HepG2 (cell line): ENCODE data around the gene KSR1. TPM values are rescaled to one million over a fixed set of nuclear protein-coding genes. Genes with fewer than 3 reads are reported as not detected.

ENCODE experiments used
- AKAP8 ChIP-seq: sonication (generic); formaldehyde crosslinking; IDR thresholded peaks from 2 replicates; pipeline ENCODE4 v1.5.1; 2020; ENCODE audit warnings: mild to moderate bottlenecking, missing genetic modification reagents
- ARHGAP35 ChIP-seq: sonication (generic); formaldehyde crosslinking; IDR thresholded peaks from 2 replicates; pipeline ENCODE4 v1.9.0; 2022; ENCODE audit warnings: mild to moderate bottlenecking, inconsistent platforms, moderate library complexity, missing genetic modification reagents, borderline replicate concordance
- BCL6 ChIP-seq: IDR thresholded peaks from 2 replicates; pipeline ENCODE4 v1.6.1; 2016; ENCODE audit warnings: missing genetic modification reagents, missing compliant biosample characterization
- CBX2 ChIP-seq, 2 experiments: fragments of 200-600 bp in 1 of 2; sonication (generic); formaldehyde crosslinking in 1 of 2; IDR thresholded peaks; 2 replicates each; pipeline versions ENCODE4 v1.7.0 to v1.8.1; 2018 to 2022; ENCODE audit warnings: low read depth in 2 of 2, low read length in 1 of 2, mild to moderate bottlenecking in 1 of 2, missing genetic modification reagents in 1 of 2
- DPF2 ChIP-seq: sonication (generic); formaldehyde crosslinking; IDR thresholded peaks from 2 replicates; pipeline ENCODE4 v1.4.0; 2020; ENCODE audit warnings: mild to moderate bottlenecking, low read depth, missing genetic modification reagents, borderline replicate concordance
- FLYWCH1 ChIP-seq: sonication (generic); formaldehyde crosslinking; IDR thresholded peaks from 2 replicates; pipeline ENCODE4 v1.8.1; 2023; ENCODE audit warnings: mild to moderate bottlenecking, missing genetic modification reagents
- HMG20A ChIP-seq: IDR thresholded peaks from 2 replicates; pipeline ENCODE4 v1.6.1; 2016; ENCODE audit warnings: borderline replicate concordance
- ISX ChIP-seq: sonication (generic); formaldehyde crosslinking; conservative IDR thresholded peaks from 2 replicates; pipeline ENCODE4 v1.5.0; 2020; ENCODE audit warnings: missing genetic modification reagents
- KDM3A ChIP-seq: IDR thresholded peaks from 2 replicates; pipeline ENCODE4 v1.6.1; 2018; ENCODE audit warnings: low read depth, missing compliant biosample characterization
- KLF9 ChIP-seq: IDR thresholded peaks from 2 replicates; pipeline ENCODE4 v1.6.1; 2016; ENCODE audit warnings: low read depth
- MAF1 ChIP-seq: sonication (generic); formaldehyde crosslinking; IDR thresholded peaks from 2 replicates; pipeline ENCODE4 v1.5.0; 2020; ENCODE audit warnings: missing genetic modification reagents, borderline replicate concordance
- MAFF ChIP-seq: IDR thresholded peaks from 2 replicates; pipeline ENCODE4 v1.6.1; 2011; ENCODE audit warnings: low read depth, low read length, improper control_type of control experiment
- NFATC3 ChIP-seq: sonication (generic); formaldehyde crosslinking; IDR thresholded peaks from 2 replicates; pipeline ENCODE4 v1.5.1; 2020; ENCODE audit warnings: mild to moderate bottlenecking, missing genetic modification reagents
- RXRB ChIP-seq: IDR thresholded peaks from 2 replicates; pipeline ENCODE4 v1.6.1; 2016; ENCODE audit warnings: borderline replicate concordance, missing genetic modification reagents, missing compliant biosample characterization
- SMAD3 ChIP-seq: sonication (generic); formaldehyde crosslinking; IDR thresholded peaks from 2 replicates; pipeline ENCODE4 v1.4.0; 2020; ENCODE audit warnings: missing genetic modification reagents
- SP5 ChIP-seq: IDR thresholded peaks from 2 replicates; pipeline ENCODE4 v1.6.1; 2016; ENCODE audit warnings: low read depth, borderline replicate concordance
- TGIF2 ChIP-seq: IDR thresholded peaks from 2 replicates; pipeline ENCODE4 v1.6.1; 2016; ENCODE audit warnings: control low read depth, missing compliant biosample characterization
- U2AF1 ChIP-seq: fragments of 200-400 bp; formaldehyde crosslinking; optimal IDR thresholded peaks from 2 replicates; pipeline ENCODE3; 2017; ENCODE audit warnings: mild to moderate bottlenecking, low read depth, low read length
- YEATS4 ChIP-seq: sonication (generic); formaldehyde crosslinking; IDR thresholded peaks from 2 replicates; pipeline ENCODE4 v1.4.0; 2020; ENCODE audit warnings: missing genetic modification reagents, borderline replicate concordance
- ZBTB7B ChIP-seq: sonication (generic); formaldehyde crosslinking; IDR thresholded peaks from 2 replicates; pipeline ENCODE4 v1.4.0; 2020; ENCODE audit warnings: missing genetic modification reagents
- ZFYVE20 ChIP-seq: sonication (generic); formaldehyde crosslinking; IDR thresholded peaks from 2 replicates; pipeline ENCODE4 v1.8.0; 2023; ENCODE audit warnings: low read depth, mild to moderate bottlenecking, moderate library complexity, missing genetic modification reagents, borderline replicate concordance
- ZNF124 ChIP-seq: sonication (generic); formaldehyde crosslinking; IDR thresholded peaks from 2 replicates; pipeline ENCODE4 v1.4.0; 2020; ENCODE audit warnings: missing genetic modification reagents
- ZNF251 ChIP-seq: sonication (generic); formaldehyde crosslinking; IDR thresholded peaks from 2 replicates; pipeline ENCODE4 v1.9.0; 2021; ENCODE audit warnings: mild to moderate bottlenecking, missing genetic modification reagents
- ZNF501 ChIP-seq: sonication (generic); formaldehyde crosslinking; IDR thresholded peaks from 2 replicates; pipeline ENCODE4 v1.5.1; 2020; ENCODE audit warnings: mild to moderate bottlenecking, moderate library complexity, missing genetic modification reagents
- ZNF546 ChIP-seq: sonication (generic); formaldehyde crosslinking; conservative IDR thresholded peaks from 2 replicates; pipeline ENCODE4 v1.8.1; 2023; ENCODE audit warnings: mild to moderate bottlenecking, missing genetic modification reagents
- polyA plus RNA-seq, 8 experiments: library from polyadenylated mRNA; depleted of rRNA in 3 of 8; stranded (reverse) in 7 of 8; unstranded in 1 of 8; fragments of >200 nt; fragmentation: Illumina TruSeq in 4 of 8; extraction: Trizol in 4 of 8; gene quantifications; 2 replicates each; pipeline versions ENCODE4 v1.2.1 to v1.2.3, GENCODE V29; 2011 to 2016; ENCODE audit warnings: low read depth in 4 of 8, missing spikeins in 1 of 8, mixed read lengths in 1 of 8; ENCODE audit not compliant: insufficient read depth in 1 of 8
- total RNA-seq, 5 experiments: library from RNA; depleted of rRNA; stranded (reverse); fragments of >200 nt; fragmentation: Illumina TruSeq; extraction: Trizol; gene quantifications; 2 replicates each; pipeline ENCODE4 v1.2.3, GENCODE V29; 2016; ENCODE audit warnings: low read depth in 1 of 5
- TF ChIP-seq, protein P1 (sequence below): sonication (generic); formaldehyde crosslinking; IDR thresholded peaks from 2 replicates; pipeline ENCODE4 v1.8.0; 2023; ENCODE audit warnings: mild to moderate bottlenecking, missing genetic modification reagents
- TF ChIP-seq, protein P2 (sequence below): sonication (generic); formaldehyde crosslinking; conservative IDR thresholded peaks from 2 replicates; pipeline ENCODE4 v1.4.0; 2020; ENCODE audit warnings: missing genetic modification reagents
- TF ChIP-seq, protein P3 (sequence below): sonication (generic); formaldehyde crosslinking; IDR thresholded peaks from 2 replicates; pipeline ENCODE4 v1.8.0; 2022; ENCODE audit warnings: mild to moderate bottlenecking, missing genetic modification reagents, moderate library complexity

KSR1 gene
- total and polyA plus RNA-seq, 2 of the 13 experiments (the other 11 are each of a cell fraction or from before 2014, with no cell fraction given), result 10.1 to 16.6 TPM

DNA sequence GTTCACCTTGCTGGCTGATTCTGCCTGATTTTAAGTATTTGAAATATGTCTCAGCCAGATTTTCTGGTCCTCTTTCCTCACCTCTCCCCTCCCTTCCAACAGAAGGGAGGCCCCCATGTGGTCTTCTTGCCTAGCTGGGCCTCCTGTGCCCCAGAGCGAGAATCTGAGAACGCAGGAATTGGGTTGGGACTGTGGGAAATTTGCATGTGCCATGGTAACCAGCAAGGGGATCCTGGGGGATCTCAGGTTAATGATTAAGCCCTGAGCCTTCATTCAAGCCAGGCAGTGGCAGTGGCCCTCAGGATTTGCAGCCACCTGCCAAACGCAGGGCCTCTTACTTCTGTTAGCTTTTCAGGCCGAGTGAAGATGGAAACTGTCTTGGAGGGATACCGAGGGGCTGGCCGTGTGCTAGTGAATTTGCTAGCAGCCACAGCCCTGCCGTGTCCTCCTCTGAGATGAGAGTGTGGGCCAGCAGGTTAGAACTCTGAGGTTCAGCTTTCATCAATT is 40.2 kb downstream of the KSR1 start (continued):
- TF ChIP-seq ZNF124 (CRISPR knock-in tag), result no peak
- no peak for TF ChIP-seq FLYWCH1 (CRISPR knock-in tag)
- TF ChIP-seq SP5 (CRISPR knock-in tag), result no peak
- TF ChIP-seq CBX2 (IDR thresholded peaks at IDR 0.05; ENCODE audit: low read depth, low read length), result no peak
- TF ChIP-seq CBX2 (CRISPR knock-in tag; IDR thresholded peaks at IDR 0.05; ENCODE audit: low read depth), result no peak
- TF ChIP-seq YEATS4 (CRISPR knock-in tag), result peak; percentile 29; the same call in 1 of the 2 replicates
- TF ChIP-seq HMG20A (CRISPR knock-in tag), result no peak
- TF ChIP-seq ZNF251 (CRISPR knock-in tag), result no peak
- TF ChIP-seq AKAP8 (CRISPR knock-in tag), result no peak
- TF ChIP-seq TGIF2, result 0 out of 2 replicates have a peak, but pooled peaks have one; percentile 18
- no peak for TF ChIP-seq ZFYVE20 (CRISPR knock-in tag)
- TF ChIP-seq ZNF546 (CRISPR knock-in tag), result no peak
- TF ChIP-seq MAF1 (CRISPR knock-in tag), result no peak
- 0 out of 2 replicates have a peak, but pooled peaks have one; percentile 10 for TF ChIP-seq ZBTB7B
- TF ChIP-seq, protein P1, sequence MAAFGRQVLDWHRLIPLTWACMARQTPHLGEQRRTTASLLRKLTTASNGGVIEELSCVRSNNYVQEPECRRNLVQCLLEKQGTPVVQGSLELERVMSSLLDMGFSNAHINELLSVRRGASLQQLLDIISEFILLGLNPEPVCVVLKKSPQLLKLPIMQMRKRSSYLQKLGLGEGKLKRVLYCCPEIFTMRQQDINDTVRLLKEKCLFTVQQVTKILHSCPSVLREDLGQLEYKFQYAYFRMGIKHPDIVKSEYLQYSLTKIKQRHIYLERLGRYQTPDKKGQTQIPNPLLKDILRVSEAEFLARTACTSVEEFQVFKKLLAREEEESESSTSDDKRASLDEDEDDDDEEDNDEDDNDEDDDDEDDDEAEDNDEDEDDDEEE (CRISPR knock-in tag), result no peak
- 0 out of 2 replicates have a peak, but pooled peaks have one; percentile 15 for TF ChIP-seq ZNF501
- no peak for TF ChIP-seq ARHGAP35
- TF ChIP-seq MAFF, result no peak
- no peak for TF ChIP-seq ISX (CRISPR knock-in tag)
- no peak for TF ChIP-seq U2AF1
- peak; percentile 29; the same call in 1 of the 2 replicates for TF ChIP-seq BCL6
- TF ChIP-seq, protein P2, sequence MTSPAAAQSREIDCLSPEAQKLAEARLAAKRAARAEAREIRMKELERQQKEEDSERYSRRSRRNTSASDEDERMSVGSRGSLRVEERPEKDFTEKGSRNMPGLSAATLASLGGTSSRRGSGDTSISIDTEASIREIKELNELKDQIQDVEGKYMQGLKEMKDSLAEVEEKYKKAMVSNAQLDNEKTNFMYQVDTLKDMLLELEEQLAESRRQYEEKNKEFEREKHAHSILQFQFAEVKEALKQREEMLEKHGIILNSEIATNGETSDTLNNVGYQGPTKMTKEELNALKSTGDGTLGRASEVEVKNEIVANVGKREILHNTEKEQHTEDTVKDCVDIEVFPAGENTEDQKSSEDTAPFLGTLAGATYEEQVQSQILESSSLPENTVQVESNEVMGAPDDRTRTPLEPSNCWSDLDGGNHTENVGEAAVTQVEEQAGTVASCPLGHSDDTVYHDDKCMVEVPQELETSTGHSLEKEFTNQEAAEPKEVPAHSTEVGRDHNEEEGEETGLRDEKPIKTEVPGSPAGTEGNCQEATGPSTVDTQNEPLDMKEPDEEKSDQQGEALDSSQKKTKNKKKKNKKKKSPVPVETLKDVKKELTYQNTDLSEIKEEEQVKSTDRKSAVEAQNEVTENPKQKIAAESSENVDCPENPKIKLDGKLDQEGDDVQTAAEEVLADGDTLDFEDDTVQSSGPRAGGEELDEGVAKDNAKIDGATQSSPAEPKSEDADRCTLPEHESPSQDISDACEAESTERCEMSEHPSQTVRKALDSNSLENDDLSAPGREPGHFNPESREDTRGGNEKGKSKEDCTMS (CRISPR knock-in tag), result no peak
- TF ChIP-seq, protein P3, sequence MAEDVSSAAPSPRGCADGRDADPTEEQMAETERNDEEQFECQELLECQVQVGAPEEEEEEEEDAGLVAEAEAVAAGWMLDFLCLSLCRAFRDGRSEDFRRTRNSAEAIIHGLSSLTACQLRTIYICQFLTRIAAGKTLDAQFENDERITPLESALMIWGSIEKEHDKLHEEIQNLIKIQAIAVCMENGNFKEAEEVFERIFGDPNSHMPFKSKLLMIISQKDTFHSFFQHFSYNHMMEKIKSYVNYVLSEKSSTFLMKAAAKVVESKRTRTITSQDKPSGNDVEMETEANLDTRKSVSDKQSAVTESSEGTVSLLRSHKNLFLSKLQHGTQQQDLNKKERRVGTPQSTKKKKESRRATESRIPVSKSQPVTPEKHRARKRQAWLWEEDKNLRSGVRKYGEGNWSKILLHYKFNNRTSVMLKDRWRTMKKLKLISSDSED (CRISPR knock-in tag), result no peak
- TF ChIP-seq SMAD3 (CRISPR knock-in tag), result 0 out of 2 replicates have a peak, but pooled peaks have one; percentile 22
- TF ChIP-seq DPF2 (CRISPR knock-in tag), result no peak
- no peak for TF ChIP-seq NFATC3 (CRISPR knock-in tag)
- no peak for TF ChIP-seq KLF9 (CRISPR knock-in tag)
- no peak for TF ChIP-seq KDM3A (CRISPR knock-in tag)
- no peak for TF ChIP-seq RXRB
